ENCODE data around the gene DHRSX. TPM values are rescaled to one million over a fixed set of nuclear protein-coding genes. Genes with fewer than 3 reads are reported as not detected.

DHRSX gene
- total RNA-seq, 1 donor from 2014 or later = 37.1 TPM

- no peak for DNase-seq
- Mint-ChIP-seq H3K4me3 (ENCODE audit: unreplicated experiment) (no peak overlapping the region), H3K9me3 (ENCODE audit: unreplicated experiment) (peaks cover 2% of the 10 kb centered on the region), H3K27me3 (ENCODE audit: unreplicated experiment) (no peaks in the 10 kb centered on the region), H3K36me3 (ENCODE audit: unreplicated experiment) (peaks cover 8% of the 10 kb centered on the region), H3K4me1 (ENCODE audit: low read depth, unreplicated experiment) (peaks cover 11% of the 10 kb centered on the region), H3K27ac (ENCODE audit: unreplicated experiment) (no peak overlapping the region)
- no peak for TF ChIP-seq CTCF (IDR thresholded peaks at IDR 0.05; ENCODE audit: partially characterized antibody, unreplicated experiment)
These were observed 45.7 kb upstream of the DHRSX start for GRCh38 chrX:2546496-2546895.

GRCh38 chrX:2545144-2545543 lies 44.4 kb upstream of the DHRSX start:
- no peak for DNase-seq
- H3K36me3 Mint-ChIP-seq (ENCODE audit: unreplicated experiment) = peaks cover 8% of the 10 kb centered on the region
- no peak overlapping the region for H3K27ac Mint-ChIP-seq (ENCODE audit: unreplicated experiment)
- no peaks in the 10 kb centered on the region for H3K27me3 Mint-ChIP-seq (ENCODE audit: unreplicated experiment)
- peaks cover 6% of the 10 kb centered on the region for H3K4me1 Mint-ChIP-seq (ENCODE audit: low read depth, unreplicated experiment)
- H3K4me3 Mint-ChIP-seq (ENCODE audit: unreplicated experiment) = no peak overlapping the region
- no peak for TF ChIP-seq CTCF (IDR thresholded peaks at IDR 0.05; ENCODE audit: partially characterized antibody, unreplicated experiment)
- H3K9me3 Mint-ChIP-seq (ENCODE audit: unreplicated experiment) = peaks cover 2% of the 10 kb centered on the region

GRCh38 chrX:2542826-2543521 lies 42.2 kb upstream of the DHRSX start:
- no peak overlapping the region for H3K4me3 Mint-ChIP-seq (ENCODE audit: unreplicated experiment)
- peaks cover 2% of the 10 kb centered on the region for H3K9me3 Mint-ChIP-seq (ENCODE audit: unreplicated experiment)

GRCh38 chrX:2541603-2542002 lies 40.8 kb upstream of the DHRSX start:
- no peak for DNase-seq
- H3K4me1 Mint-ChIP-seq (ENCODE audit: low read depth, unreplicated experiment) = no peaks in the 10 kb centered on the region
- peak overlapping the region; percentile 43 for H3K27ac Mint-ChIP-seq (ENCODE audit: unreplicated experiment)
- peaks cover 1% of the 10 kb centered on the region for H3K27me3 Mint-ChIP-seq (ENCODE audit: unreplicated experiment)
- TF ChIP-seq CTCF (IDR thresholded peaks at IDR 0.05; ENCODE audit: partially characterized antibody, unreplicated experiment) = no peak
- peaks cover 5% of the 10 kb centered on the region for H3K9me3 Mint-ChIP-seq (ENCODE audit: unreplicated experiment)
- H3K4me3 Mint-ChIP-seq (ENCODE audit: unreplicated experiment) = no peak overlapping the region
- peaks cover 8% of the 10 kb centered on the region for H3K36me3 Mint-ChIP-seq (ENCODE audit: unreplicated experiment)

More at GRCh38 chrX:2542826-2543521, 42.2 kb upstream of the DHRSX start:
- DNase-seq = no peak
- Mint-ChIP-seq H3K27ac (ENCODE audit: unreplicated experiment) (no peak overlapping the region), H3K27me3 (ENCODE audit: unreplicated experiment) (no peaks in the 10 kb centered on the region), H3K4me1 (ENCODE audit: low read depth, unreplicated experiment) (no peaks in the 10 kb centered on the region), H3K36me3 (ENCODE audit: unreplicated experiment) (peaks cover 8% of the 10 kb centered on the region)
- TF ChIP-seq CTCF (IDR thresholded peaks at IDR 0.05; ENCODE audit: partially characterized antibody, unreplicated experiment) = no peak

- Mint-ChIP-seq H3K27ac (ENCODE audit: unreplicated experiment) (no peak overlapping the region), H3K36me3 (ENCODE audit: unreplicated experiment) (no peaks in the 10 kb centered on the region), H3K4me3 (ENCODE audit: unreplicated experiment) (no peak overlapping the region), H3K4me1 (ENCODE audit: low read depth, unreplicated experiment) (no peaks in the 10 kb centered on the region), H3K27me3 (ENCODE audit: unreplicated experiment) (peaks cover 1% of the 10 kb centered on the region), H3K9me3 (ENCODE audit: unreplicated experiment) (peaks cover 3% of the 10 kb centered on the region)
- DNase-seq = no peak
- TF ChIP-seq CTCF (IDR thresholded peaks at IDR 0.05; ENCODE audit: partially characterized antibody, unreplicated experiment) = no peak
These were observed 39.7 kb upstream of the DHRSX start for GRCh38 chrX:2540426-2540947.
